Stimulated activated CD8-positive, alpha-beta memory T cell treated with anti-CD3 and anti-CD28 coated beads, Interleukin-15, amount 100 ng/mL, for 24 hours (primary cell): ENCODE measurements around the gene SDHAF2.
A peak's percentile ranks its signal among the peaks of the same experiment; 100 is the strongest.
"Not testable (repeated sequence)": the region's sequence is repeated elsewhere in the genome, so short reads cannot be mapped to it uniquely, and the experiment has no call there.

Experiments
- DNase-seq: peaks from one replicate; pipeline ENCODE4 v3.0.0-alpha.2; 2020; ENCODE audit warnings: low read depth

Gene SDHAF2

DNA sequence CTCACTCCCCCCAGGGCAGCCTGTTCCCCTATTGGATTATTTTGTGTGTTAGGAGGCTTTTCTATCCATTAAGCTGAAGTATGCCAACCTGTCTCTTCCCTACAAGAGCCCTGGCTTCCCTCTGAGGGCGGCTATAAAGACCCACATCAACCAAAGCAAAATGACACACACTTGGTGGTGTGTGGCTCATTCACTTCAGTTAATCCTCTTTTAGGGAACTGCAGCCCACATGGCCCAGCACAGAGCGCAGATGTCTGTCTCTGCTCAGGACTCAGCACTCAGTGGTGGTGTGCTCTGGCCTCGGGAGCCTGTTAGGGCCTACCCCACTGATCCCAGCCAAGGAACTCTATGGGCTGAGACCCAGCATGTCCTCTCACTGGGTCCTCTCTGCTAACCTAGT, 46.4 kb downstream of the SDHAF2 start:
- no peak for DNase-seq

GRCh38 chr11:61477126-61477525, 47.2 kb downstream of the SDHAF2 start:
- DNase-seq = no peak

DNA sequence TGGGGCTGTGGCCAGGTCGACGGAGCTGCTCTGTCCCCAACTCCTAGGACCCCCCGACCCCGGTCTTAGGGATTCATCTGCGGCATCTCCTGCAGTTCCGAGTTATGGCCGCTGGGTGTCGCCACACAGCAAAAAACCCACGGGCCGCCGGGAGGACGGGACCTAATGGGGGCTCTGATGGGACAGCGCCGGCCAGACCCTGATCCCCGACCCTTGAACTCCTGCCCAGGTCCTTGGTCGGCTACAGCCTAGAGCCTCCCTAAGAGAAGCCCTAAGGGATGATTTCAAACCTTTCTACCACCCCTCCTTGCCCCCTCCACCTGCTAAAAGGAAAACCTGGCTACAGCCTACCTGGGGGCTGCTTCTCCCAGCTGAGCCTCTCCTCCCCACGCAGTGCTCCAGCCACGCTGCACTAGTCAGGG, 47.8 kb downstream of the SDHAF2 start:
- peak; percentile 35 for DNase-seq

DNA sequence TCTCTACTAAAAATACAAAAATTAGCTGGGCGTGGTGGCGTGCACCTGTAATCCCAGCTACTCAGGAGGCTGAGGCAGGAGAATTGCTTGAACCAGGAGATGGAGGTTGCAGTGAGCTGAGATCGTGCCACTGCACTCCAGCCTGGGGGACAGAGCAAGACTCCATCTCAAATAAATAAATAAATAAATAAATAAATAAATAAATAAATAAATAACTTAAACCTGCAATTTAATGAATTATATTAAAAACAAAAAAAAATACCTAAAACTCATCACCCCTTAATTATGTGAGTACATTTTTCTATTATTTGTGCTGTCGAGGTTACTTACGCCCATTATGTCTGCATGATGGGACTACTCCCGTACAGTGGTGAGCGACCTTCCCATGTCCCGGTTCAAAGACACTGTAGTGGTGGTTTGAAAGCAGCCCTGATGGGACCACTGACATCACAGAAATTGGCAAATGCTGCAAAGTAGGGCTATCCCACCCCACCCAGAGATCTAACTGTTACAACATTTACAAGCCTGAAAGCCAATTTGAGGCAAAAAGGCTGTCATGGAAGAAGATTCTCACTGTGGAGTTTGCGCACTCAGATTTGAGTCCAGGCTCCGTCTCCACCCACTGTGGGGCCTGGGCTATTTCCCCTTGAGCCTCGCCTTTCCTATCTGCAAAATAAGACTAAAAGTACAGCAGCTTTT, 49.6 kb downstream of the SDHAF2 start:
- not testable (repeated sequence) for DNase-seq

DNA sequence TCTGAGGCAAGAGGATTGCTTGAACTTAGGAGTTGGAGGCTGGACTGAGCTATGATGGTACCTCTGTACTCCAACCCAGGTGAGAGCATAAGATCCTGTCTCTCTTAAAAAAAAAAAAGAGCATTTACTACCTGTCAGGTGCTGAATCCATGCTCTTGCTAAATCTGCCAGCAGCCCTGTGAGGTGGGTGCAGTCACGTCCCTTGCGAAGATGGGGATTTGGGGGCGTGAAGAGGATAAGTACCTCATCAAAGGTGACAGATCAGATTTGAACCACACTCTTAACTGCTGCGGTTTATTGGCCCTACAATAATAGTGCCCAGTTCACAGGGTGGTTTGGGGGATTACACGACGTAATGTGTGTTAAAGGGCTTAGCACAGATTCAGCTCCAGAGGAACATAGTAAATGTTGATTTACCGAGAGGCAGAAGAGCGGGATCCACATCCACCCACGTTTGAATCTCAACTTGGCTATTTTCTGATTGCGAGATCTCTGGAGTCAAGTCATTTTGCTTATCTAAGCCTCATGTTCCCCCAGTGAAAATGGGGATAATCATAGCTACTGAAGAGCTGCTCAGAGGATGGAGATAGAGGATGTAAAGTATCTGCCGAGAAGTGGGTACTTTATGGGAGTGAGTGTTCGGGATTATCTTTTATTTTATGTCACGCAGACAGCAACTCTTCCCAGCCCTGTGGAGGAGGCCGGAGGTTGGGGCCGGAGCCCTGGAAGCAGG, 50.5 kb downstream of the SDHAF2 start:
- no peak for DNase-seq

DNA sequence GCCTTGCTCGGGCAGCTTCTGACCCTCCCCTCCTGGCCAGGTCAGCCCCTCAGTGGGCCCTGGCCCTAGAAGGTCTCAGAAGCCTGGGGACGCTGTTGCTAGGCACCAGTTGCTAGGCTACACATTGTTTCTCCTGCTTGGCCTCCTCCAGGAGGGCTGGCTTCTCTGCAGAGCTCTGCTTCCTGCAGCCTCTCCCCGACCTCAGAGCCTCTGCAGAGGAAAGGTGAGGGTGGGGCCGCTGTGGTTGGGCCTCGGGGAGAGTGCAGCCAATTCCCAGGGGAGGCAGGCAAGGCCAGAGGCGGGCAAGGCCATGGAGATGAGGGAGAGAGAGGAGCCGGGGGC, 51.0 kb downstream of the SDHAF2 start:
- no peak for DNase-seq

GRCh38 chr11:61481806-61482205, 51.9 kb downstream of the SDHAF2 start:
- no peak for DNase-seq

GRCh38 chr11:61482513-61482912, 52.6 kb downstream of the SDHAF2 start:
- DNase-seq = no peak

DNA sequence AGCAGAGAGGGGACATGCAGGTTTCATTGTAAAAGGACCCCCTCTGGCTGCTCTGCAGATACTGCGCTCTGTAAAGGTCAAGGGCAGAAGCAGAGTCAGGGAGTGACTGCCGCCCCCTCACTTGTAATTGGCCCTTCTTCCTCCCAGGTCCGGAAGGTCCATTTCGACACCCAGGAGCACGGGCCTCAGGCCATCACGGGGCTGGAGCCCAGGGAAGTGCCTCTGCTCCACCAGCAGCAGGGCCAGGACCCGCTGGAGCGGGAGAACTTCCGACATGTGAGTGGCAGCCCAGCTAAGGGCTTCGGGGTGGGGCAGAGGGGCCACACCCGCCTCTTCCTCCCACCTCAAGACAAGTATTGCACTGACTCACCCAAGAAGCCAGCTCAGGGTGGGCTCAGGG, 54.6 kb downstream of the SDHAF2 start:
- no peak for DNase-seq

DNA sequence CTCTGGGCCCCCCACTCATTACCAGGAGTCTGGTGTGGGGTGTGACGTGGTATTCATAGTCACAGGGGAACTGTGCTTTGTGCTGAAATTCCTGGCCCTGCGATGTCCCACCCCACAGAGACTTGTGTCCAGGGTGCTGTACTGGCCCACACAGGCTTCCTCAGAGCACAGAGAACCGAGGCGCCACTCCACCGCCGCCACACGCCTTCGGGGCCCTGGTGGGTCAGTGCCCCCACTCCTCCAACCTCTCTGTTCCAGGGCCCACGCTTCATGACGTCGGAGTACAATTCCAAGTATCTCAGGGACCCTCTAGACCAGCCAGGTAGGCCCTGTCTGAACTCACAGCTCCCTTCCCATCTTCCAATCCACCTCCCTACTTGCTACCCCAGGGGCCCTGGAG, 55.2 kb downstream of the SDHAF2 start:
- no peak for DNase-seq

GRCh38 chr11:61486011-61486620, 56.2 kb downstream of the SDHAF2 start:
- no peak for DNase-seq

GRCh38 chr11:61486779-61487178, 56.9 kb downstream of the SDHAF2 start:
- DNase-seq = no peak

DNA sequence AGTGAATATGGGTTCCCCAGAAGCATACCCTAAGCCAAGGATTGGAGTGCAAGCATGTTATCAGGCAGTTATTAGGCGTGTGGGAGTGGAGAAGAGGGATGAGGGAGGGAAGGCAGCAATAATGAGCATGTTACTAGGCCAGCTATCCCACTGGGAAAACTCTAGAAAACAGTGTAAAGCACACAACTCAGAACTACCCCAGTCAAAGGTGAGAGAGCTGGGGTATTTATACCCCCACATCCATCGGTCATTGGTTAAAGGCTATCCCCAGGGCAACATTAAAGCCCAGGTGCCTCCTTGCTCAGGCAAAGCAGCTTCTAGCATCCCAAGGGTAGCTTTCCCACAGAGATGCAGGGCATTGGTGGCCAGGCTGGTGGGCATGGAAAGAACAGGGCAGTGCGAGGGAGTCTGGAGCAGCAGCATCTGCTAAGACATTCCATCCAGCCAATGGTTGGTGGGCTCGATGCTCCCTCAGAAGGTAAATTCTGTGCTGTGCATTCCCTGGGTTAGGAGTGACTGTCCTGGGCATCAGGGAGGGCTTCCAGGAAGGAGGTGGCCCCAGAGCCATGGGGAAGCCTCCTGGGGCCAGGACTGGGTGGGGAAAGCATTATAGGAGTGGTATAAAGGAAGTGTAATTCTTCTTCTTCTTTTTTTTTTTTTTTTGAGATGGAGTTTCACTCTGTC, 57.6 kb downstream of the SDHAF2 start:
- no peak for DNase-seq

DNA sequence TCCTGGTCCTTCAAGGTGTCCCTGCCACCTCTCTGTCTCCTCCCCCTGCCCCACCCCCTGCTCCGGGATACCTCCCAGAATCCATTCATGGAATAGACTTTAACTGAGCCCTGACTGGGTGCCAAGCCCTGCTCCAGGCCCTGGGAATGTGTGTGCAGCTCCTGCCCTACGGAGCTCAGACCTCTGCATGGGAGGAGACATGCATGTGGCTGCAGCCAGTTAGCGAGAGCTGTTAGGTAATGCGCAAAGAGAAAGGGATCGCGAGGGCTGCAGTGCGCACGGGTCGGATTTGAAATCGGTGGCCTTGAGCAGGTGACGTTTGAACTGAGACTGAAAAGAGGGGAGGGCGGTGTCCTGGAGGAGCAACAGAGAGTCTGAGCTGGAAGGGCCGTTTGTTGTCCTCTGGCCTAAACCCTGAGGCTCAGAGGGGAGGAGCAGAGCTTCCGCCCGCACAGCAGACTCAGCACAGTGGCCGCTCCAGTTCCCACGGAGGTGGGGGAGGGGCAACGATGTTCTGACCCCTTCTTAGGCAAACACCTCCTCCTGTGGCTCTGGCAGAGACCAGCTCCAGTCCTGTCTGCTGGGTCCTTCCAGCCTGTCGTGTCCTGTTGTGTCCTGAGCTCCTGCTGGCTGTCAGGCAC, 58.8 kb downstream of the SDHAF2 start:
- no peak for DNase-seq

DNA sequence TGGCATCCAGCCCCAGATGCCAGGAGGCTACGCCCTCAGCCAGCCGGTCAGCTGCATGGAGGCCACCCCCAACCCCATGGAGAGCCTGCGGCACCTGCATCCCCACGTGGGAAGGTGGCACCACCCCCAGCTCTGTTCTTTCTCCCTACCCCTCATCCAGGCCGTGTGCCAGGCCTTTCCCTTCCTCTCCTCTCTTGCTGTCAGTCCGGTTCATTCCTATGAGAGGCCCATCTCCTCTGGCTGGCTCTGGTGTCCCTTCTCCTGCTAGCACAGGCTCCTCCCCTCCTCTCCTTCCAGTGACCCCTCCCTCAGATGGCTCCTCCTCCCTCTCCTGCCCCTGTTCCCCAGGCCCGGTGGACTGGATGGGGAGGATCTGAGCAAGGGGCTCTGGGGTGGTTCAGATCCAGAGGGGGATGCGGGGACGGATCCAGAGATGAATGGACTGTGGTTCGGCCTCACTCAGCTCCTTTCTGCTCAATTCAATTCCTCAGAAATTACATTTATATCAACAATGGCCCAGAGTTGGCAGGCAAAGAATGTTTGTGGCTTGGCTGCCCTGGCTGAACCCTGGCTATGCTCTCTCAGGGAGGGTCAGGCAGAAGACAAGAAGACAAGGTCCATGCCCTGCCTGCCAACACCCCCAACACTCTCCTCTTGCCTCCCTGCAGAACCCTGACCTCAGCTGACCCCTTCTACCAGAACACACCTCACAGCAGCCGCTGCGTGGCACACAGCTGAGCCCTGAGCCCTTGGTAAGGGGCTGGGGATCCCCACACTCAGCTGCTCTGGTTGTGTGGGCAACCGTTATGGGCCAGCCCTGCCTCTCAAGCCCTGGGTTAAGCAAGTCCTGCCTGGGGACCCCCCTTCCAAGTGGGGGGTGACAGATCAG, 60.2 kb downstream of the SDHAF2 start:
- DNase-seq = no peak

DNA sequence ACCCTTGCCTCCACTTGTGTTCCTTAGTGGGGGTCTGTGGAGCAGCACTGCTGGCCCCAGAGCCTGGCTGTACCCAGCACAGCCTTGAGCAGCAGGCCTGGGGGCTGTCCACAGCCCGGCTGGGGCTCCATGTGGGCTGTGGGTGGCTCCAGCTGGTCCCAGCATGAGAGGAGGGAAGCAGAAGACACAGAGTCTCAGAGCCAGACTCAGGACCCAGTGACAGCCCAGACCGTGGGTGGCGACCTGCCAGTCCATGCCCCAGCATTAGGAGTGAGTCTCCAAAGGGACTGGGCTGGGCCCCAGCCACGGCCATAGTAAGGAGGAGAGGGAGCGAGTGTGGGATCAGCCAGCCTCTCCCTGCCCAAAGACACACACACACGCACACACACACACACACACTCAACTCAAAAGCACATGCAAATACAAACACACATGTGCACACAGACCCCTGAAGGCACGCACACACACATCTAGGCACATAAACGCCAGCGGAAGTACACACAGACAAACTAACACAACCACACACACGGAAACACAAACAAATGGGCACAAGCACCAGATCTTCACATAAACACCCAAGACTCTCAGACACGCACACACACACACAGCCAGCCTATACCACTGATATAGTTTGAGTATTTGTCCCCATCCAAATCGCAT, 61.9 kb downstream of the SDHAF2 start:
- DNase-seq = no peak

- no peak for DNase-seq
These were observed 64.5 kb downstream of the SDHAF2 start for GRCh38 chr11:61494381-61494961.

DNA sequence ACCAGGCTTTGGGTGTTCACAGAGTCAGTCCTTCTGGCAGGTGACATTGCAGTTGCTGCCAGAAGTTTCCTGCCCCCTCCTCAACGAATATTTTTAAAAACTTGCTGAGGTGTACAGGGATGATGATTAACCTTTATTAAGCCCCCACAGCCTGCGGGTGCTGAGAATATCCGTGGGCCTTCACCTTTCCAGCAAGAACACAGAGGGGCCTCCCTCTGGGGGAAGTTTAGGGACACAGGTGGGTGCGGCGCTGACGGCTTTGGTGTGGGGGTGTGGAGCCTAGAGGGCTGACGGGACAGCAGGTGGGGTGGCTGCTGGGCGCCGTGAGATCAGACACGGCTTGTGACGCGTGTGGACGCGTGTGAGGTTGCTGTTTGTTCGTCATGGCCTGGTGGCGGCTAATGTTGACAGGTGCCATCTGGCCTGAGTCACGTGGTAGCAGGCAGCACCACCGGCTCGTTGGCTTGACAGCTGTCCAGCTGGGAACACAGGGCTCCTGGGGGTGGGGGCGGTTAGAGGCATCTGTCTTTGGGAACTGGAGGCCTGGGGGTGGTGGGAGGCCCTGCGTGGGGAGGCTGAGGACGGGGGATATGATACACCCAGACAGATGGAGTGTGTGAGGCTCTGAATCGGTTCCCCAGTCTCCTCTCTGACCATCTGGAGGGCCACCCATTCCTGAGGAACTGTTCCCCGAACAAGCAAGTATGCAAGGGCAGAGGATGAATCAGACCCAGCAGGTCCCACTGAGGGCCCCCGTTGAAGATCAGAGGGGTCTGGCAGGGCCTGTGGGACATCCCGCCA, 66.1 kb downstream of the SDHAF2 start:
- no peak for DNase-seq
